Tibial nerve (tissue), 3 donors: ENCODE measurements around the gene GDI2.

Experiments used
- POLR2A ChIP-seq, 2 donors: fragments of 450-650 bp; IDR thresholded peaks; one replicate each; pipeline ENCODE4 v1.6.1; 2017; ENCODE audit warnings: antibody characterized with exemption in 2 of 2, mild to moderate bottlenecking in 2 of 2, moderate library complexity in 2 of 2
- TF ChIP-seq, protein P1 (sequence below), 5 experiments: fragments of 200-600 bp in 3 of 5; fragments of 450-650 bp in 2 of 5; sonication (generic) in 3 of 5; IDR thresholded peaks; one replicate each; pipeline ENCODE4 v1.5.1; 2016 to 2019; ENCODE audit warnings: antibody characterized with exemption in 5 of 5, mild to moderate bottlenecking in 3 of 5, moderate library complexity in 2 of 5

DNA sequence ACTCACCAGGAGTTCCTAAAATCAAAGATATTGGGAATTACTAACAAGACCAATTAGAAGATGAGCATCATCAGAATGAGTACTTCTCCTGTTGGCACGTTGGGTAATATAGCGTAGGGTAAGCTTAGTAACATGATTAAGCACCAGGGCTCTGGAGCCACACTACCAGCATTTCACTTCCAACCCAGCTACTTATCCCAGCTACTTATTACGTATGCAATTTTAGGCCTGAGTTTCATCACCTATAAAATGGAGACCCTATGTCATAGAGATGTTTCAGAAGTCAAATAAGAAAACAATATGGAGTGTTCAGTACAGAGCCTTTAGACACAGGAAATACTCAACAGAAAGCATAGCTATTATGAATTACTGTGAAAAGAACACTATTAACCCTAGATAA is 19.0 kb downstream of the GDI2 start:
- TF ChIP-seq POLR2A (IDR thresholded peaks at IDR 0.05): no peak
- TF ChIP-seq, protein P1, sequence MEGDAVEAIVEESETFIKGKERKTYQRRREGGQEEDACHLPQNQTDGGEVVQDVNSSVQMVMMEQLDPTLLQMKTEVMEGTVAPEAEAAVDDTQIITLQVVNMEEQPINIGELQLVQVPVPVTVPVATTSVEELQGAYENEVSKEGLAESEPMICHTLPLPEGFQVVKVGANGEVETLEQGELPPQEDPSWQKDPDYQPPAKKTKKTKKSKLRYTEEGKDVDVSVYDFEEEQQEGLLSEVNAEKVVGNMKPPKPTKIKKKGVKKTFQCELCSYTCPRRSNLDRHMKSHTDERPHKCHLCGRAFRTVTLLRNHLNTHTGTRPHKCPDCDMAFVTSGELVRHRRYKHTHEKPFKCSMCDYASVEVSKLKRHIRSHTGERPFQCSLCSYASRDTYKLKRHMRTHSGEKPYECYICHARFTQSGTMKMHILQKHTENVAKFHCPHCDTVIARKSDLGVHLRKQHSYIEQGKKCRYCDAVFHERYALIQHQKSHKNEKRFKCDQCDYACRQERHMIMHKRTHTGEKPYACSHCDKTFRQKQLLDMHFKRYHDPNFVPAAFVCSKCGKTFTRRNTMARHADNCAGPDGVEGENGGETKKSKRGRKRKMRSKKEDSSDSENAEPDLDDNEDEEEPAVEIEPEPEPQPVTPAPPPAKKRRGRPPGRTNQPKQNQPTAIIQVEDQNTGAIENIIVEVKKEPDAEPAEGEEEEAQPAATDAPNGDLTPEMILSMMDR (IDR thresholded peaks at IDR 0.05): no peak
